ENCODE measurements around the gene TUBGCP6. TPM values are rescaled to one million over a fixed set of nuclear protein-coding genes. Genes with fewer than 3 reads are reported as not detected.

The TUBGCP6 gene
- total RNA-seq, 1 experiment from 2014 or later, result 31.0 TPM

DNA sequence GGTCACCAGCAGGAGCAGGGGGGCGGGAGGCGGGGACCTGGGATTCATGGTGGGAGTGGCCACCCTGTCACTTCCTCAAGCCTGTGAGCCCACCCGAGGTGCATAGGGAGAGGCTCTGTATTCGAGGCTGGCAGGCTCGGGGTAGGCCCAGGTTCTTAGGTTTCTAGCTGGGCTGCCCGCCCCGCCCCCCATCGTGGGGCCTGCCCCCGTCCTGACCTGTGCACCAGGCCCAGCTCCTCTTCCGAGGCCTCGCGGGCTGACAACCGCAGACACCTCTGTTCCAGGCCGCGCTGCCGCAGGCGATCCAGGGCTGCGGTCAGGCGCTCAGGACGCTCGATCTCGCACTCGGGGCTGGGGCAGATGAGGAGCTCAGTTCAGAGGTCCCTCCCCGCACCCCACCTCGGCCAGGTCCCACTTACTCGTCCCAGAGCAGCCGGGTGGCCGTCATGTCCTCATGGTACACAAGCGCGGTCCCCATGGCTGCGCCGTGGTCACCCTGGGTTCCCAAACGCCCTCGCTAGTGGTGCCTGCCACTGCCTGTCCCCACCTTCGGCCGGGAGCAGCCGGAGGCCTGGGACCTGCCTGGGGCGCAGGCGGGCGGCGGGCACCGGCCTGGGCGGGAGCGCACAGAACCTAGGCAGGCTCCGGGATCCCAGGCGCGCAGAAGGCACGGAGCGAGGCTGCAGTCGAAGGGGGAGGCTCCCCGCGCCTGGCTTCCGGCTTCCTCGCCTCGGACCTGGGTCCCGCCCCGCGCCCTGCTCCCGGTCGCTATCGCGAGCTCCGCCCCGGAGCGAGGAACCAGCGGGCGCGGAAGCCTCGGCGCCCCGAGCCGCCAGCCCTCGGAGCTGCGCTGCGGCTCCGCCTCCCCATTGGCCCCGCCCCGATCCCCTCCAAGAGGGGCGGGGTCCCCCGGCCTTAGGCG, 6.0 kb upstream of the TUBGCP6 start, which contains the start of gene HDAC10:
Gene HDAC10 (minus strand): TSS at position 711 of the 922 bp plus-strand sequence. CDS start 233 bp downstream, at position 478.
- Histone ChIP-seq H3K27me3 (replicated peaks; ENCODE audit: insufficient read depth, low read depth, low read length, poor library complexity) (no peaks in the 10 kb centered on the region), H3K9me3 (ENCODE audit: low read depth, low read length, poor library complexity, severe bottlenecking) (no peaks in the 10 kb centered on the region), H3K36me3 (ENCODE audit: insufficient read depth, low read length, poor library complexity, severe bottlenecking) (peaks cover 19% of the 10 kb centered on the region), H3K4me1 (ENCODE audit: insufficient read depth, low read length, poor library complexity, severe bottlenecking) (peaks cover 7% of the 10 kb centered on the region), H3K27ac (ENCODE audit: low read depth, low read length, poor library complexity, severe bottlenecking) (peak within 1 kb of the TSS; percentile 87), H3K4me3 (ENCODE audit: low read depth, low read length, poor library complexity, severe bottlenecking) (peak within 1 kb of the TSS; percentile 78)
- ChIA-PET CTCF (interaction anchor here (0.5 to 1.2 kb wide), 4 partner anchors 21 to 370 kb away, joined by 3 to 5 read pairs (median 4); partner anchors contain the start of gene PLXNB2), POLR2A (ENCODE audit: low non-redundant PET) (interaction anchor here (0.6 kb wide), 1 partner anchor 251 kb away, joined by 3 read pairs; no protein-coding TSS in a partner anchor)
- no peak for TF ChIP-seq EZH2 (IDR thresholded peaks at IDR 0.05; ENCODE audit: borderline replicate concordance, low read depth, low read length, poor library complexity, severe bottlenecking)
- TF ChIP-seq, protein P1, sequence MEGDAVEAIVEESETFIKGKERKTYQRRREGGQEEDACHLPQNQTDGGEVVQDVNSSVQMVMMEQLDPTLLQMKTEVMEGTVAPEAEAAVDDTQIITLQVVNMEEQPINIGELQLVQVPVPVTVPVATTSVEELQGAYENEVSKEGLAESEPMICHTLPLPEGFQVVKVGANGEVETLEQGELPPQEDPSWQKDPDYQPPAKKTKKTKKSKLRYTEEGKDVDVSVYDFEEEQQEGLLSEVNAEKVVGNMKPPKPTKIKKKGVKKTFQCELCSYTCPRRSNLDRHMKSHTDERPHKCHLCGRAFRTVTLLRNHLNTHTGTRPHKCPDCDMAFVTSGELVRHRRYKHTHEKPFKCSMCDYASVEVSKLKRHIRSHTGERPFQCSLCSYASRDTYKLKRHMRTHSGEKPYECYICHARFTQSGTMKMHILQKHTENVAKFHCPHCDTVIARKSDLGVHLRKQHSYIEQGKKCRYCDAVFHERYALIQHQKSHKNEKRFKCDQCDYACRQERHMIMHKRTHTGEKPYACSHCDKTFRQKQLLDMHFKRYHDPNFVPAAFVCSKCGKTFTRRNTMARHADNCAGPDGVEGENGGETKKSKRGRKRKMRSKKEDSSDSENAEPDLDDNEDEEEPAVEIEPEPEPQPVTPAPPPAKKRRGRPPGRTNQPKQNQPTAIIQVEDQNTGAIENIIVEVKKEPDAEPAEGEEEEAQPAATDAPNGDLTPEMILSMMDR (conservative IDR thresholded peaks at IDR 0.05; ENCODE audit: low read depth, low read length), result no peak
- intact Hi-C loops (cut with micrococcal nuclease; ENCODE audit: unreplicated experiment), result loop anchor here (2.0 kb wide), 1 partner anchor 92 kb away; the partner anchor contains the start of gene PPP6R2
- BruUV-seq (replicated peaks), result TSS peak; percentile 18
- peak; percentile 93 for DNase-seq (ENCODE audit: low spot score)

DNA sequence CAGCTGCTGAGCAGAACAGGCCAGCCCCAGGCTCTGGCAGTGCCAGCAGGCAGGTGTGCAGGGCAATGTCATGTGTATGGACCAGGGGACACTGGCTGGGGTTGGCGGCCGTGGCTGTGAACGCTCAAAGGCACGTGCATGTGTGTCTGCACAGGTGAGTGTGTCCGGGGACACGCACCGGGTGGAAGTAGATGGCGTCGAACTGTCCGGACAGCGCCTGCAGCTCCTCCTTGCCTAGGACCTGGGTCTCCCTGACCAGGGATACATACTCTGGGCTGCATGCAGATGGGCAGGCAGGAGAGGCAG, 5.4 kb upstream of the TUBGCP6 start:
- intact Hi-C loops (cut with micrococcal nuclease; ENCODE audit: unreplicated experiment), result loop anchor here (2.0 kb wide), 1 partner anchor 93 kb away; the partner anchor contains the start of gene PPP6R2
- DNase-seq (ENCODE audit: low spot score), result no peak
- TF ChIP-seq, protein P1 (conservative IDR thresholded peaks at IDR 0.05; ENCODE audit: low read depth, low read length), result no peak
- TF ChIP-seq EZH2 (IDR thresholded peaks at IDR 0.05; ENCODE audit: borderline replicate concordance, low read depth, low read length, poor library complexity, severe bottlenecking), result no peak
- no peak overlapping the region for H3K27ac ChIP-seq (ENCODE audit: low read depth, low read length, poor library complexity, severe bottlenecking)
- CTCF ChIA-PET, result interaction anchor here (1.2 kb wide), 1 partner anchor 57 kb away, joined by 4 read pairs; the partner anchor contains the start of gene PLXNB2
- H3K4me3 ChIP-seq (ENCODE audit: low read depth, low read length, poor library complexity, severe bottlenecking), result peak overlapping the region; percentile 78
- BruUV-seq (replicated peaks), result no TSS peak
- peaks cover 19% of the 10 kb centered on the region for H3K36me3 ChIP-seq (ENCODE audit: insufficient read depth, low read length, poor library complexity, severe bottlenecking)
- no peaks in the 10 kb centered on the region for H3K9me3 ChIP-seq (ENCODE audit: low read depth, low read length, poor library complexity, severe bottlenecking)
- H3K4me1 ChIP-seq (ENCODE audit: insufficient read depth, low read length, poor library complexity, severe bottlenecking), result peaks cover 7% of the 10 kb centered on the region
- POLR2A ChIA-PET (ENCODE audit: low non-redundant PET), result no interaction called here
- H3K27me3 ChIP-seq (replicated peaks; ENCODE audit: insufficient read depth, low read depth, low read length, poor library complexity), result no peaks in the 10 kb centered on the region

DNA sequence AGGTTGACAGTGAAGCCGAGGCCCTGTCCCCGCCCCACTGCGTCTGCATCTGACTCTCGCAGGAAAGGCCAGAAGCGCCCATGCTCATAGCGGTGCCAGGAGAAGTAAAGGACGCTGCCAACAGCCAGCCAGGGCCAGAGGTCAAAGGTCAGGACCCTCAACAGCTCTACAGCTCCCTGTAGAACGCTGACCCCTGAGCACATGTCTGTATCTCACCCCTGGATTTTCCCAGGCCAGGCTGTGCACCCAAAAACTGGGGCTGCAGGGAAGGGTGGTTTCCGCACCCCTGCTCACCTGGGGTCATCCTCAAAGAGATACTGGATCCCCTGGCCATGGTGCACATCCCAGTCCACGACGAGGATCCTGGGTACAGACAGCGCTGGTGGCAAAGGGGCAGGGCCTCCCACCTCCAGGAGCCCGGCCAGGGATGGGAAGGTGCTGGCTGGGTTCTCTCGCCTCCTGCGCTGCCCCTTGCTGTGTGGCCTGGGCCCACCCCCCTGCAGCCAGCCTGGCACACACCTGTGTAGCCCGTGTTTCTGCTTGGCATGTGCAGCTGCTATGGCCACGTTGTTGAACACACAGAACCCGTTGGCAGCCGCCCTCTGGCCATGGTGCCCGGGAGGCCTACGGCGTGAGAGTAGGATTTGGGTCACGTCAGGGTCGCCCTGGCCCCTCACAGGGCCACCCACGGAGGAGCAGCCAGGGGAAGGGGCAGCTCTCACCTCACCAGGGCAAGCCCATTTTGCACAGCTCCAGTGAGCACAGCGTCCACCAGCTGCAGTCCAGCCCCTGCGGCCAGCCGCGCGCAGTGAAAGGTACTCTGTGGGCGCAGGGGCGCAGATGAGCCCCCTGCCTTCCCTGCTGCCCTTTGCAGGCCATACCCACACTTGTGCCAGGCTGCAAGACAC, 4.8 kb upstream of the TUBGCP6 start:
- BruUV-seq (replicated peaks), result no TSS peak
- peak overlapping the region; percentile 78 for H3K4me3 ChIP-seq (ENCODE audit: low read depth, low read length, poor library complexity, severe bottlenecking)
- no peaks in the 10 kb centered on the region for H3K9me3 ChIP-seq (ENCODE audit: low read depth, low read length, poor library complexity, severe bottlenecking)
- no peaks in the 10 kb centered on the region for H3K27me3 ChIP-seq (replicated peaks; ENCODE audit: insufficient read depth, low read depth, low read length, poor library complexity)
- ChIA-PET POLR2A (ENCODE audit: low non-redundant PET) (no interaction called here), CTCF (no interaction called here)
- TF ChIP-seq EZH2 (IDR thresholded peaks at IDR 0.05; ENCODE audit: borderline replicate concordance, low read depth, low read length, poor library complexity, severe bottlenecking), result no peak
- TF ChIP-seq, protein P1 (conservative IDR thresholded peaks at IDR 0.05; ENCODE audit: low read depth, low read length), result no peak
- intact Hi-C loops (cut with micrococcal nuclease; ENCODE audit: unreplicated experiment), result loop anchor here (2.0 kb wide), 1 partner anchor 93 kb away; the partner anchor contains the start of gene PPP6R2
- H3K4me1 ChIP-seq (ENCODE audit: insufficient read depth, low read length, poor library complexity, severe bottlenecking), result peaks cover 7% of the 10 kb centered on the region
- no peak for DNase-seq (ENCODE audit: low spot score)
- H3K36me3 ChIP-seq (ENCODE audit: insufficient read depth, low read length, poor library complexity, severe bottlenecking), result peaks cover 19% of the 10 kb centered on the region
- no peak overlapping the region for H3K27ac ChIP-seq (ENCODE audit: low read depth, low read length, poor library complexity, severe bottlenecking)

Measured in A673 (cell line).